Measurements from ENCODE around the gene ZNF107. TPM values are rescaled to one million over a fixed set of nuclear protein-coding genes. Genes with fewer than 3 reads are reported as not detected.

Gene ZNF107
- total and polyA plus RNA-seq, 4 donors, result 0.60 to 4.9 (median 1.4) TPM

- DNase-seq (ENCODE audit: low spot score), result no peak
Observed at GRCh38 chr7:64619705-64620104, 46.2 kb upstream of the ZNF107 start.

More at GRCh38 chr7:64619705-64620104, 46.2 kb upstream of the ZNF107 start:
- no peak overlapping the region for H3K9ac ChIP-seq (ENCODE audit: low read depth in 1 of 2, low read length in 2 of 2)
- no peaks in the 10 kb centered on the region for H3K36me3 ChIP-seq (ENCODE audit: control insufficient read depth in 4 of 4, insufficient read depth in 3 of 4, low read depth in 1 of 4, low read length in 3 of 4)
- TF ChIP-seq FOXA2 (IDR thresholded peaks at IDR 0.05) (no peak), SP1 (IDR thresholded peaks at IDR 0.05) (no peak), ZBTB33 (IDR thresholded peaks at IDR 0.05) (no peak), CTCF (IDR thresholded peaks at IDR 0.05; ENCODE audit: low read depth, low read length, missing input control) (no peak), YY1 (IDR thresholded peaks at IDR 0.05) (no peak), ATF3 (IDR thresholded peaks at IDR 0.05) (no peak), TAF1 (conservative IDR thresholded peaks at IDR 0.05) (no peak), FOXA1 (IDR thresholded peaks at IDR 0.05) (no peak), GABPA (IDR thresholded peaks at IDR 0.05 in 1 of 2, conservative IDR thresholded peaks at IDR 0.05 in 1 of 2) (no peak), JUND (IDR thresholded peaks at IDR 0.05) (no peak), HNF4A (conservative IDR thresholded peaks at IDR 0.05) (no peak), HNF4G (IDR thresholded peaks at IDR 0.05) (no peak), MAX (IDR thresholded peaks at IDR 0.05) (no peak), REST (IDR thresholded peaks at IDR 0.05) (no peak), EGR1 (IDR thresholded peaks at IDR 0.05; ENCODE audit: low read depth in 2 of 2) (no peak), RXRA (IDR thresholded peaks at IDR 0.05) (no peak), RAD21 (IDR thresholded peaks at IDR 0.05) (no peak), NR2F2 (IDR thresholded peaks at IDR 0.05) (no peak)
- no peaks in the 10 kb centered on the region for H3K4me1 ChIP-seq (ENCODE audit: control insufficient read depth in 4 of 4, insufficient read depth in 4 of 4, low read length in 3 of 4)
- no peaks in the 10 kb centered on the region for H3K27me3 ChIP-seq (ENCODE audit: control insufficient read depth in 4 of 4, insufficient read depth in 4 of 4, low read length in 3 of 4)
- no peak overlapping the region for H3K4me3 ChIP-seq (ENCODE audit: low read depth in 1 of 3, low read length in 3 of 3)
- WGBS, result 78% methylated on average over 1 of the region's 1 CpG
- no peak overlapping the region for H3K27ac ChIP-seq (ENCODE audit: low read depth in 1 of 2, low read length in 2 of 2)
- H3K9me3 ChIP-seq (ENCODE audit: control insufficient read depth in 4 of 4, low read length in 3 of 4), result peaks cover 2 to 16% (median 9%) of the 10 kb centered on the region in 4 donors

Data from liver (tissue), 9 donors.